ENCODE data around the gene PITPNM1. TPM values are rescaled to one million over a fixed set of nuclear protein-coding genes. Genes with fewer than 3 reads are reported as not detected.

The PITPNM1 gene
- total and polyA plus RNA-seq, 2 of the 13 experiments (the other 11 are each of a cell fraction or from before 2014, with no cell fraction given), result 8.2 to 8.5 TPM

- TF ChIP-seq NCOA1 (CRISPR knock-in tag; IDR thresholded peaks at IDR 0.05) (0 out of 2 replicates have a peak, but pooled peaks have one; percentile 50), FOXJ3 (CRISPR knock-in tag; IDR thresholded peaks at IDR 0.05; ENCODE audit: borderline replicate concordance) (no peak), ZNF777 (CRISPR knock-in tag; IDR thresholded peaks at IDR 0.05) (peak; percentile 56; the same call in 1 of the 2 replicates), ZNF407 (CRISPR knock-in tag; IDR thresholded peaks at IDR 0.05; ENCODE audit: not compliant biosample characterization) (peak; percentile 96), RFX5 (IDR thresholded peaks at IDR 0.05; ENCODE audit: low read depth, low read length) (no peak), HDAC6 (IDR thresholded peaks at IDR 0.05; ENCODE audit: low read depth, low read length) (no peak), ZNF441 (CRISPR knock-in tag; IDR thresholded peaks at IDR 0.05; ENCODE audit: borderline replicate concordance) (peak; percentile 93), ZNF879 (CRISPR knock-in tag; IDR thresholded peaks at IDR 0.05) (peak; percentile 98)
- TF ChIP-seq, protein P1, sequence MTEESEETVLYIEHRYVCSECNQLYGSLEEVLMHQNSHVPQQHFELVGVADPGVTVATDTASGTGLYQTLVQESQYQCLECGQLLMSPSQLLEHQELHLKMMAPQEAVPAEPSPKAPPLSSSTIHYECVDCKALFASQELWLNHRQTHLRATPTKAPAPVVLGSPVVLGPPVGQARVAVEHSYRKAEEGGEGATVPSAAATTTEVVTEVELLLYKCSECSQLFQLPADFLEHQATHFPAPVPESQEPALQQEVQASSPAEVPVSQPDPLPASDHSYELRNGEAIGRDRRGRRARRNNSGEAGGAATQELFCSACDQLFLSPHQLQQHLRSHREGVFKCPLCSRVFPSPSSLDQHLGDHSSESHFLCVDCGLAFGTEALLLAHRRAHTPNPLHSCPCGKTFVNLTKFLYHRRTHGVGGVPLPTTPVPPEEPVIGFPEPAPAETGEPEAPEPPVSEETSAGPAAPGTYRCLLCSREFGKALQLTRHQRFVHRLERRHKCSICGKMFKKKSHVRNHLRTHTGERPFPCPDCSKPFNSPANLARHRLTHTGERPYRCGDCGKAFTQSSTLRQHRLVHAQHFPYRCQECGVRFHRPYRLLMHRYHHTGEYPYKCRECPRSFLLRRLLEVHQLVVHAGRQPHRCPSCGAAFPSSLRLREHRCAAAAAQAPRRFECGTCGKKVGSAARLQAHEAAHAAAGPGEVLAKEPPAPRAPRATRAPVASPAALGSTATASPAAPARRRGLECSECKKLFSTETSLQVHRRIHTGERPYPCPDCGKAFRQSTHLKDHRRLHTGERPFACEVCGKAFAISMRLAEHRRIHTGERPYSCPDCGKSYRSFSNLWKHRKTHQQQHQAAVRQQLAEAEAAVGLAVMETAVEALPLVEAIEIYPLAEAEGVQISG (CRISPR knock-in tag; IDR thresholded peaks at IDR 0.05), result peak; percentile 86
- TF ChIP-seq, protein P2, sequence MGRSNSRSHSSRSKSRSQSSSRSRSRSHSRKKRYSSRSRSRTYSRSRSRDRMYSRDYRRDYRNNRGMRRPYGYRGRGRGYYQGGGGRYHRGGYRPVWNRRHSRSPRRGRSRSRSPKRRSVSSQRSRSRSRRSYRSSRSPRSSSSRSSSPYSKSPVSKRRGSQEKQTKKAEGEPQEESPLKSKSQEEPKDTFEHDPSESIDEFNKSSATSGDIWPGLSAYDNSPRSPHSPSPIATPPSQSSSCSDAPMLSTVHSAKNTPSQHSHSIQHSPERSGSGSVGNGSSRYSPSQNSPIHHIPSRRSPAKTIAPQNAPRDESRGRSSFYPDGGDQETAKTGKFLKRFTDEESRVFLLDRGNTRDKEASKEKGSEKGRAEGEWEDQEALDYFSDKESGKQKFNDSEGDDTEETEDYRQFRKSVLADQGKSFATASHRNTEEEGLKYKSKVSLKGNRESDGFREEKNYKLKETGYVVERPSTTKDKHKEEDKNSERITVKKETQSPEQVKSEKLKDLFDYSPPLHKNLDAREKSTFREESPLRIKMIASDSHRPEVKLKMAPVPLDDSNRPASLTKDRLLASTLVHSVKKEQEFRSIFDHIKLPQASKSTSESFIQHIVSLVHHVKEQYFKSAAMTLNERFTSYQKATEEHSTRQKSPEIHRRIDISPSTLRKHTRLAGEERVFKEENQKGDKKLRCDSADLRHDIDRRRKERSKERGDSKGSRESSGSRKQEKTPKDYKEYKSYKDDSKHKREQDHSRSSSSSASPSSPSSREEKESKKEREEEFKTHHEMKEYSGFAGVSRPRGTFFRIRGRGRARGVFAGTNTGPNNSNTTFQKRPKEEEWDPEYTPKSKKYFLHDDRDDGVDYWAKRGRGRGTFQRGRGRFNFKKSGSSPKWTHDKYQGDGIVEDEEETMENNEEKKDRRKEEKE (IDR thresholded peaks at IDR 0.05), result no peak
- TF ChIP-seq, protein P3, sequence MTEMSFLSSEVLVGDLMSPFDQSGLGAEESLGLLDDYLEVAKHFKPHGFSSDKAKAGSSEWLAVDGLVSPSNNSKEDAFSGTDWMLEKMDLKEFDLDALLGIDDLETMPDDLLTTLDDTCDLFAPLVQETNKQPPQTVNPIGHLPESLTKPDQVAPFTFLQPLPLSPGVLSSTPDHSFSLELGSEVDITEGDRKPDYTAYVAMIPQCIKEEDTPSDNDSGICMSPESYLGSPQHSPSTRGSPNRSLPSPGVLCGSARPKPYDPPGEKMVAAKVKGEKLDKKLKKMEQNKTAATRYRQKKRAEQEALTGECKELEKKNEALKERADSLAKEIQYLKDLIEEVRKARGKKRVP (CRISPR knock-in tag; IDR thresholded peaks at IDR 0.05), result peak in 1 of 2 experiments; percentile 46; a peak in 1 of 4 replicates
Measured at GRCh38 chr11:67482827-67483798, 22.1 kb downstream of the PITPNM1 start, which contains the start of gene AIP (continued).

Measured in HepG2 (cell line).